UCSD-AML1 (cell line): ENCODE measurements around the gene MEI1.

Experiments used
- DNase-seq: peaks from one replicate; lab custom pipeline; 2025; ENCODE audit not compliant: unreplicated experiment; lab: John Stamatoyannopoulos, UW

Gene MEI1

GRCh38 chr22:41838842-41839618 is 139.7 kb downstream of the MEI1 start:
- no peak for DNase-seq

GRCh38 chr22:41840216-41840615 is 140.9 kb downstream of the MEI1 start:
- no peak for DNase-seq

- DNase-seq = no peak
Measured at GRCh38 chr22:41841085-41841712, 141.9 kb downstream of the MEI1 start.

DNA sequence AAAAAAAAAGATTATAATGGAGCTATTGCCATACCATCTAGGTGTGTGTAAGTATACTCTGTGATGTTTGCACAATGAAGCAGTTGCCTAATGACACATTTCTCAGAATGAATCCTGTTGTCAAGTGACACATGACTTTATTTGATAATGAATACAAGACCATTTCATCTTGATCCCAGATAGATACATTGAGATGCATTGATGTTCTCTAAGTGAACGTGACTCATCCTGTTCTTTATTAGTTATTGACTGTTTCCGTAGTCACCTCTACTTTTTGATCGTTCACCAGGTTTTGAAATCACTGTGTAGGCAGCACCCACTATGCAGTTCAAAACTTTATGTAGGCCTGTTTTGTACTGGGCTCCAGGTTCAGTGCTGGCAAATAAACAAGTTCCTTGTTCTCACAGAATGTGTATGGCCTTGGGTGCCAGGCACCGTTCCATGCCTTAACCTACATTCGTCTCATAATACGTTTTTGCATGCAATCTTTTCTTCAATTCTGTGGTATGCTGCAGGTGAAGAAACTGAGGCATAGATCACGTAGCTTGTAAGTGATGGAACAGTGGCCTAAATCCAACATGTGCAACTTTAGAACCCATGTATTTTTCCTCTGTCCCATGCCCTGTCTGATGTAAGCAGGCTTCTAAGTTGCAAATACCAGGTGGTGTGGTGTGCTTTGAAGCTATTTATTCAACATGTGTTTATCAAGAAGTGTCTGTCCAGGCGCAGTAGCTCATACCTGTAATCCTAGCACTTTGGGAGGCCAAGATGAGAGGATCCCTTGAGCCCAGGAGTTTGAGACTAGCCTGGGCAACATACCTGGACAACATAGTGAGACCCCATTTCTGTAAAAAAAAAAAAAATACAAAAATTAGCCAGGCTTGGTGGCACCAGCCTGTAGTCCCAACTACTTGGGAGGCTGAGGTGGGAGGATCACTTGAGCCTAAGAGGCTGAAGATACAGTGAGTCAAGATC is 144.0 kb downstream of the MEI1 start:
- DNase-seq = no peak

DNA sequence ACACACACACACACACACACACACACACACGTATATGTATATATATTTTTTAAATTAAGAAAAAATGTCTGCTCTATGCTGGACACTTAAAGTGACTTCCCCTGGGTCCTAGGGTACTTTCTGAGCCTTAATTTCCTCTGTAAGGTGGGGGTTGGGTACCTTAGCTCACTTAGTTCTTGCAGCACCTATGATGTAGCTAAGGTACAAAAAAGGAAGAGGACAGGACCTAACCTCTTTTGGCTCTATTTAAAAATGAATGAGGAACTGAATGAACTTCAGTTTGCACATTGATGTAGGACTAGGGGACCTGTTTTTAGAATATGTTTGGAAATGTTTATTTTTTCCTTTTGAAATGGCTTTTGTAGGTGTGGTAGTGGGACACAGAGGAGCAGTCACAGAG is 144.7 kb downstream of the MEI1 start:
- no peak for DNase-seq

GRCh38 chr22:41844513-41844912 is 145.2 kb downstream of the MEI1 start:
- DNase-seq = no peak

DNA sequence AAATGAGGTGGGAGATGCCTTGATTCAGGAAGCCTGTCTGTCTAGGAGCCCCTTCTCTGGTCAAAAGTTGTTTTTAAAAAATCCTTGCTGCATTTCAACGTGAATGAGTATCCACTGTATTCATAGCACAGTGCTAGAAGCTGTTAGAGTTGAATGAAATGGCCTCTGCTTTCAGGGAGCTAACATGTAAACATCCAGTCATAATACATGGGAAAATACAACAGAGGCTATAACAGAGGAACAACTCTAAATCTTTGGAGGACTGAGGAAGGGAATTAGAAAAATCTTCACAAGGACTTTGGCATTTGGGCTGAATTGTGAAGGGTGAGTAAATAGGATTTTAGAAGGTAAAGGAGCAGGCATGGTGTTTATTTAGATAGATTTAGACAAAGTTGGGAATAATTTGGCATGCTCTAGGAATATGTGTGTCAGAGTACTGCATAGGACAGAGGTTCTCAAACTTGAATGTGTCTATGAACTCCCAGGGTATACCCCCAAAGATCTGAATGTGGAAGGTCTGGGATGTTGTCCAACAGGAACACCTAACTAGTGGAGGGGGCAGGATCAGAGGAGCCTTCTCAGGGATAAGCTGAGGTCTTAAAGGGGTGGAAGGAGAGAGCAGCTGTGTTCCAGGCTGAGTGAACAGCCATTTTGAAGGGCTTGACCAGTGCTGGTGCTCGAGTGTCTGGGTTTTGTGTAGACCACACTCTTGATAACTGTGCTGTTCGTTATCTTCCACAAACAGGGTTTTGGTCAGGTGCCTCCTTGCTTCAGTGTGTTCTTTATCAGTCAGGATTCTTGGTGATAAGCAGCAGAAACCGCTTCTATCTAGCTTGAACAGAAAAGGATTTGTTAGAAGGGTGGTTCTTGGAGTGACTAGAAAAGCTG is 146.3 kb downstream of the MEI1 start:
- no peak for DNase-seq

DNA sequence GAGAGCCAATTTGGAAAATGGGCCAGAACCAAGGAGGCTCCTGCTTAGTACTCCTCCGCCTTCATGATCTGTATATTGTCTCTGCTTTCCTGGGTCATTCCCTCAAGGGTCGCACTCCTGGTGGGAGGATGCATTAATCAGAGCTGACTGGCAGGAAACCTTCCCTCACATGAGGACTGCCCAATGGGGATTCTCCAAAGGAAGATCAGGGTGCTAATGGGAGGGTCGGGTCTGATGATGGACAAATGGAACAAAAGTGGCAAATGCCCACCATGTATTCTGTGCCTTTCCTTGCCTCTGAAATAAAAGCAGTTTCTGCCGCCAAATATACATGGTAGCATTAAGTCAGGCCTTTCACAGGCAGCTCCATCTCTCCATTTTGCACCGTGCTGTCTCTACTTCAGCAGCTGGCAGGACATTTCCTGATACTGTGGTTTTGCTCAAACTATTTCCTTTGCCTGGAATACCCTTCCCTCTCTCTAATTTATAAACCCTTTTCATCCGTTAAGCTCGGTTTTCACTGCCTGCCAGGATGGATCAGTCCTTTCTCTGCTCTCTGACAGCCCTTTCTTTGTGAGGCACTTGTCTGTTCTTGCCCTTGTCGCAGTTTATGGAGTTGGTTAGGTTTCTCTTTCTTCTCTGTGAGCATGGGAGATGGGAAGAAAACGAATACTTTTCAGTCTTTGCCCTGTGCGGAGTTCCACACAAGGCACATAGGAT is 147.1 kb downstream of the MEI1 start:
- no peak for DNase-seq

- no peak for DNase-seq
Measured at GRCh38 chr22:41847300-41847699, 148.0 kb downstream of the MEI1 start.

GRCh38 chr22:41848468-41848867 is 149.2 kb downstream of the MEI1 start:
- DNase-seq = peak; percentile 51
